ENCODE data around the gene DHRS7C.

The DHRS7C gene

GRCh38 chr17:9760266-9760665, 31.1 kb downstream of the DHRS7C start:
- no peak for DNase-seq

GRCh38 chr17:9755083-9755482, 36.3 kb downstream of the DHRS7C start:
- no peak for DNase-seq

DNA sequence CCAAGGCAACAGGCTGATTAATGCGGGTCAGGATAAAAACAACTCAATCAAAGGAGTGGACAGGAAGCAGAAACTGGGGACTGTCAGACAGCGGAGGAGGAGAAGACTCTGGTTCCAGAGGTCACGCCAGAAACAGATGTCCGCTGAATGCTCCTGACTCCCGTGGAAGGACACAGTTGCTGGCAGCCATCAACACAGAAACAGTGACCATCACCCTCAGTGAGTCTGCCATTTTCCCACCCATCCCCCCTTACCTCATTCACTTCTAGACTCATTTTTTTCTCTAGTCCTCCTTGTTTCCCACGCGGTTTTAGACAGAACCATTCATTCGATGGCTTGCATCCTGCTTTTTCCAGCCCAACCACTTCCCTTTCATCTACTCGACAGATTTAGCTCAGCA, 40.9 kb downstream of the DHRS7C start:
- no peak for DNase-seq

GRCh38 chr17:9729735-9730420, 61.5 kb downstream of the DHRS7C start:
- no peak for DNase-seq

- peak in 1 of 2 experiments; percentile 16 for DNase-seq
Measured at GRCh38 chr17:9729034-9729650, 62.2 kb downstream of the DHRS7C start.

DNA sequence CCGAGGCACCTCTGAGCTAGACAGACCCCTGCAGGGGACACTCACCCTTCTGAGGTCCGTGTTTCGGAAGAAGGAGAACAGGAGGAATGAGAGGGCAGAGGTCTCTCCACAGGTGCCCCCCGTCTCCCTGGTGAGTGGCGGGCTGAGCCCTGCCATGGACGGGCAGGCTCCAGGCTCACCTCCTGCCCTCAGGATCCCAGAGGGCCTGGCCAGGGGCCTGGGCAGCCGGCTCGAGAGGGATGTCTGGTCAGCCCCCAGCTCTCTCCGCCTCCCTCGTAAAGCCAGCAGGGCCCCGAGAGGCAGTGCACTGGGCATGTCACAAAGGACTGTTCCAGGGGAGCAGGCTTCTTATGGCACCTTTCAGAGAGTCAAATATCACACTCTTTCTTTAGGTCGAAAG, 62.8 kb downstream of the DHRS7C start:
- no peak for DNase-seq

DNA sequence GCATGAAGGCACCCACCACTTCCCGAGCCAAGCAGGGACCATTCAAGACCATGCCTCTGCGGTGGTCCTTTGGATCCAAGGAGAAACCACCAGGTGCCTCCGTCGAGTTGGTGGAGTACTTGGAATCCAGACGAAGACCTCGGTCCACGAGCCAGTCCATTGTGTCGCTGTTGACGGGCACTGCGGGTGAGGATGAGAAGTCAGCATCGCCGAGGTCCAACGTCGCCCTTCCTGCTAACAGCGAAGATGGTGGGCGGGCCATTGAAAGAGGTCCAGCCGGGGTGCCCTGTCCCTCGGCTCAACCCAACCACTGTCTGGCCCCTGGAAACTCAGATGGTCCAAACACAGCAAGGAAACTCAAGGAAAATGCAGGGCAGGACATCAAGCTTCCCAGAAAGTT, 63.4 kb downstream of the DHRS7C start:
- no peak for DNase-seq

DNA sequence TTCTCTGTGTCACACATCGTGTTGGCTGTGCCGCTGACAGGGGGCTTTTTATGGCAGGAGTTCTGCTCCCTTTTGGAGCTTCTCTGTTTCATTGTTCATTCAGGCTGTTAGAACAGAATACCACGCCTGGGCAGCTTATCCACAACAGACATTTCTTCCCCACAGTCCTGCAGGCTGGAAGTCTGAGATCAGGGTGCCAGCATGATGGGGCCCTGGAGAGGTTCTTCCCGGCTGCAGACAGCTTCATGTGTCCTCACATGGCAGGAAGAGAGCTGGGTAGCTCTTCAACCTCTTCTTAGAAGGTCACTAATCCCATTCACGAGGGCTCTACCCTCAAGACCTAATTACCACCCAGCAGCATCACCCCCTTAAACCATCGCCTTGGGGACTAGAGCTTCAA, 65.1 kb downstream of the DHRS7C start:
- no peak for DNase-seq

DNA sequence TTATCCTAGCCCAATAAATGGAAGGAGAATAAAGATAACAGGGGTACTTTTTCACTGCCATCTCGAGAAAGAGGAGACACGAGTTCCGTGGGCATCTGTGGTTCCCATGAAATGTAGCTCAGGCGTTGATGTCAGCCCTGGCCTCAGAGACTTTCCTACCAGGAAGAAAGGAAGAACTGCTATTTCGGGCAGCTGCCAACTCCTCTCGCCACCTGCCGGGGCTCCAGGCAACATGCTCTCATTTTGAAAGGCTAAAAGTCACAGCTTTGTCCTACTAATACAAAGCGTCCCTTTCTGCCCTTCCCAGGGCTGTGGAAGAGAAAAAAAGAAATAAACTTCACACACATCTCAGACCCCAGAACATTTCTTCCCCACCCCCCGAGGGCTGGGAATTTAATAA, 65.8 kb downstream of the DHRS7C start:
- peak in 1 of 2 experiments; percentile 25 for DNase-seq
